HEK293 (cell line): ENCODE results near the gene ACTR3C.
"Not testable (repeated sequence)": the region's sequence is repeated elsewhere in the genome, so short reads cannot be mapped to it uniquely, and the experiment has no call there.

ENCODE experiments used
- CTCF ChIA-PET: fragments of 350-600 bp; formaldehyde crosslinking; extraction: SDS; loops from one replicate; lab custom pipeline; 2021; ENCODE audit warnings: antibody characterized with exemption; lab: Yijun Ruan, JAX
- POLR2A ChIA-PET: fragments of 300-600 bp; formaldehyde crosslinking; extraction: SDS; loops from one replicate; lab custom pipeline; 2020; ENCODE audit warnings: antibody characterized with exemption, inconsistent platforms; lab: Yijun Ruan, JAX
- H3K27ac ChIP-seq: fragments of 200-500 bp; sonication (Bioruptor generic); 2 replicates; pipeline ENCODE4 v1.5.1; 2014; ENCODE audit warnings: low read depth, low read length, control low read depth, inconsistent platforms; ENCODE audit errors: extremely low read depth
- H3K36me3 ChIP-seq, 2 experiments: fragments of 200-500 bp in 1 of 2; sonication (Bioruptor generic) in 1 of 2; 1 replicate in 1 of 2; 2 replicates in 1 of 2; pipeline ENCODE4 v1.5.1; 2014 to 2017; ENCODE audit warnings: inconsistent platforms in 2 of 2, low read length in 2 of 2; ENCODE audit not compliant: control insufficient read depth in 2 of 2, insufficient read depth in 1 of 2
- H3K4me1 ChIP-seq: fragments of 200-500 bp; sonication (Bioruptor generic); 2 replicates; pipeline ENCODE4 v1.5.1; 2014; ENCODE audit warnings: mild to moderate bottlenecking, low read length, inconsistent platforms; ENCODE audit not compliant: control insufficient read depth, insufficient read depth
- H3K4me3 ChIP-seq: 2 replicates; pipeline ENCODE4 v1.5.1; 2011; ENCODE audit warnings: low read depth, mild to moderate bottlenecking, control low read depth, low read length, moderate library complexity
- H3K9me3 ChIP-seq: fragments of 200-500 bp; sonication (Bioruptor generic); 2 replicates; pipeline ENCODE4 v1.5.1; 2014; ENCODE audit warnings: low read depth, low read length, inconsistent platforms; ENCODE audit not compliant: control insufficient read depth, insufficient read depth
- ELK4 ChIP-seq: IDR thresholded peaks from 2 replicates; pipeline ENCODE4 v1.6.1; 2011; ENCODE audit warnings: mild to moderate bottlenecking, low read depth, low read length, borderline replicate concordance
- PRDM1 ChIP-seq: fragments of 450-650 bp; formaldehyde crosslinking; IDR thresholded peaks from 2 replicates; pipeline ENCODE4; 2016; ENCODE audit warnings: missing biosample characterization, missing genetic modification characterization
- SETDB1 ChIP-seq: IDR thresholded peaks from one replicate; pipeline ENCODE4 v1.6.1; 2017; ENCODE audit warnings: mild to moderate bottlenecking, low read length, moderate library complexity, mixed read lengths; ENCODE audit not compliant: insufficient read length
- YY2 ChIP-seq: fragments of 450-650 bp; formaldehyde crosslinking; IDR thresholded peaks from 2 replicates; pipeline ENCODE4 v1.5.1; 2016; ENCODE audit warnings: missing biosample characterization, missing genetic modification characterization
- ZBTB17 ChIP-seq: fragments of 450-650 bp; formaldehyde crosslinking; IDR thresholded peaks from 2 replicates; pipeline ENCODE4 v1.5.1; 2016; ENCODE audit warnings: missing biosample characterization, missing genetic modification characterization
- ZFHX2 ChIP-seq: fragments of 450-650 bp; formaldehyde crosslinking; conservative IDR thresholded peaks from 2 replicates; pipeline ENCODE4 v1.5.1; 2016; ENCODE audit warnings: missing biosample characterization, missing genetic modification characterization
- ZNF121 ChIP-seq: fragments of 450-650 bp; formaldehyde crosslinking; IDR thresholded peaks from 2 replicates; pipeline ENCODE4 v1.5.1; 2016; ENCODE audit warnings: missing biosample characterization, missing genetic modification characterization
- ZNF16 ChIP-seq: fragments of 450-650 bp; formaldehyde crosslinking; IDR thresholded peaks from 2 replicates; pipeline ENCODE4 v1.5.1; 2016; ENCODE audit warnings: low read depth, missing biosample characterization, missing genetic modification characterization
- ZNF184 ChIP-seq: fragments of 450-650 bp; IDR thresholded peaks from 2 replicates; pipeline ENCODE4 v1.5.1; 2018; ENCODE audit warnings: missing biosample characterization, mild to moderate bottlenecking, missing genetic modification characterization
- ZNF2 ChIP-seq: fragments of 450-650 bp; formaldehyde crosslinking; IDR thresholded peaks from 2 replicates; pipeline ENCODE4 v1.5.1; 2016; ENCODE audit warnings: missing biosample characterization, missing genetic modification characterization
- ZNF266 ChIP-seq: fragments of 450-650 bp; formaldehyde crosslinking; IDR thresholded peaks from 2 replicates; pipeline ENCODE4 v1.5.1; 2016; ENCODE audit warnings: missing biosample characterization, missing genetic modification characterization, low read depth
- ZNF341 ChIP-seq: fragments of 450-650 bp; formaldehyde crosslinking; IDR thresholded peaks from 2 replicates; pipeline ENCODE4; 2016; ENCODE audit warnings: low read depth, missing biosample characterization, missing genetic modification characterization
- ZNF426 ChIP-seq: fragments of 450-650 bp; formaldehyde crosslinking; IDR thresholded peaks from 2 replicates; pipeline ENCODE4 v1.5.1; 2017; ENCODE audit warnings: missing biosample characterization, missing genetic modification characterization, mild to moderate bottlenecking, inconsistent platforms, moderate library complexity
- ZNF544 ChIP-seq: fragments of 450-650 bp; formaldehyde crosslinking; IDR thresholded peaks from 2 replicates; pipeline ENCODE4 v1.5.0; 2017; ENCODE audit warnings: missing biosample characterization, missing genetic modification characterization
- ZNF76 ChIP-seq: fragments of 450-650 bp; formaldehyde crosslinking; IDR thresholded peaks from 2 replicates; pipeline ENCODE4; 2016; ENCODE audit warnings: low read depth, missing biosample characterization, missing genetic modification characterization, borderline replicate concordance
- ZSCAN23 ChIP-seq: fragments of 450-650 bp; formaldehyde crosslinking; IDR thresholded peaks from 2 replicates; pipeline ENCODE4 v1.5.1; 2016; ENCODE audit warnings: missing biosample characterization, missing genetic modification characterization
- TF ChIP-seq, protein P1 (sequence below): fragments of 450-650 bp; formaldehyde crosslinking; IDR thresholded peaks from 2 replicates; pipeline ENCODE4 v1.5.1; 2016; ENCODE audit warnings: missing biosample characterization, missing genetic modification characterization
- TF ChIP-seq, protein P2 (sequence below): fragments of 450-650 bp; formaldehyde crosslinking; IDR thresholded peaks from 2 replicates; pipeline ENCODE4 v1.5.1; 2016; ENCODE audit warnings: missing biosample characterization, missing genetic modification characterization

The ACTR3C gene

DNA sequence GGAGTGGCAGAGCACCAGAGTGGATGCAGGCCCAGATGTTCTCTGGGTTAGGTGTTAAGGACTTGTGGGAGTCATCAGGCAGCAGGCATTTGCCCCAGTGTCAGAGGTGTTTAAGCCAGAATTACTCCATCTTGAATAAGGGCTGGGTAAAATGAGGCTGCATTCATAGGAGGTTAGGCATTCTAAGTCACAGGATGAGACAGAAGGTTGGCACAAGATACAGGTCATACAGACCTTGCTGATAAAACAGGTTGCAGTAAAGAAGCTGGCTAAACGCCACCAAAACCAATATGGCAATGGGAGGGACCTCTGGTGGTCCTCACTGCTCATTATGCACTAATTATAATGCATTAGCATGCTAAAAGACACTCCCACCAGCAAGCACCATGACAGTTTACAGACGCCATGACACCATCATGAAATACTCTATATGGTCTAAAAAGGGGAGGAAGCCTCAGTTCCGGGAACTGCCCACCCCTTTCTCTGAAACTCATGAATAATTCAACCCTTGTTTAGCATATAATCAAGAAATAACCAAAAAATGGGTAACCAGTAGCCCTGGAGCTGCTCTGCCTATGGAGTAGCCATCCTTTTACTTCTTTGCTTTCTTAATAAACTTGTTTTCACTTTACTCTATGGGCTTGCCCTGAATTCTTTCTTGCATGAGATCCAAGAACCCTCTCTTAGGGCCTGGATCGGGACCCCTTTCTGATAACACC, 1.1 kb downstream of the ACTR3C start:
- Histone ChIP-seq H3K36me3 (peaks cover 8 to 30% of the 10 kb centered on the region in 2 experiments), H3K27ac (peak overlapping the region; percentile 50; the same call in 1 of the 2 replicates), H3K9me3 (no peaks in the 10 kb centered on the region), H3K4me1 (no peaks in the 10 kb centered on the region), H3K4me3 (peak overlapping the region; percentile 80)
- no peak for TF ChIP-seq ZNF76 (tag by site-specific recombination)
- TF ChIP-seq YY2, result 0 out of 2 replicates have a peak, but pooled peaks have one; percentile 22
- TF ChIP-seq PRDM1 (tag by site-specific recombination), result 0 out of 2 replicates have a peak, but pooled peaks have one; percentile 5
- TF ChIP-seq ZNF341 (tag by site-specific recombination), result peak; percentile 60
- ChIA-PET CTCF (no interaction called here), POLR2A (no interaction called here)

- no peak overlapping the region for H3K27ac ChIP-seq
- no peaks in the 10 kb centered on the region for H3K4me1 ChIP-seq
- no peak overlapping the region for H3K4me3 ChIP-seq
- no peaks in the 10 kb centered on the region for H3K9me3 ChIP-seq
- CTCF ChIA-PET, result no interaction called here
- H3K36me3 ChIP-seq, result peaks cover 5 to 25% of the 10 kb centered on the region in 2 experiments; a peak in 2 of 3 replicates
- TF ChIP-seq ZNF544 (tag by site-specific recombination) (no peak), ELK4 (no peak), ZNF184 (tag by site-specific recombination) (no peak), ZBTB17 (tag by site-specific recombination) (no peak), ZSCAN23 (tag by site-specific recombination) (no peak), ZNF266 (no peak), ZNF16 (tag by site-specific recombination) (no peak), ZNF2 (no peak)
- TF ChIP-seq, protein P1, sequence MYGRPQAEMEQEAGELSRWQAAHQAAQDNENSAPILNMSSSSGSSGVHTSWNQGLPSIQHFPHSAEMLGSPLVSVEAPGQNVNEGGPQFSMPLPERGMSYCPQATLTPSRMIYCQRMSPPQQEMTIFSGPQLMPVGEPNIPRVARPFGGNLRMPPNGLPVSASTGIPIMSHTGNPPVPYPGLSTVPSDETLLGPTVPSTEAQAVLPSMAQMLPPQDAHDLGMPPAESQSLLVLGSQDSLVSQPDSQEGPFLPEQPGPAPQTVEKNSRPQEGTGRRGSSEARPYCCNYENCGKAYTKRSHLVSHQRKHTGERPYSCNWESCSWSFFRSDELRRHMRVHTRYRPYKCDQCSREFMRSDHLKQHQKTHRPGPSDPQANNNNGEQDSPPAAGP (tag by site-specific recombination), result no peak
- TF ChIP-seq, all 188 proteins: peak for 0
- POLR2A ChIA-PET, result no interaction called here
Measured at GRCh38 chr7:150321788-150322113, 1.6 kb downstream of the ACTR3C start.

DNA sequence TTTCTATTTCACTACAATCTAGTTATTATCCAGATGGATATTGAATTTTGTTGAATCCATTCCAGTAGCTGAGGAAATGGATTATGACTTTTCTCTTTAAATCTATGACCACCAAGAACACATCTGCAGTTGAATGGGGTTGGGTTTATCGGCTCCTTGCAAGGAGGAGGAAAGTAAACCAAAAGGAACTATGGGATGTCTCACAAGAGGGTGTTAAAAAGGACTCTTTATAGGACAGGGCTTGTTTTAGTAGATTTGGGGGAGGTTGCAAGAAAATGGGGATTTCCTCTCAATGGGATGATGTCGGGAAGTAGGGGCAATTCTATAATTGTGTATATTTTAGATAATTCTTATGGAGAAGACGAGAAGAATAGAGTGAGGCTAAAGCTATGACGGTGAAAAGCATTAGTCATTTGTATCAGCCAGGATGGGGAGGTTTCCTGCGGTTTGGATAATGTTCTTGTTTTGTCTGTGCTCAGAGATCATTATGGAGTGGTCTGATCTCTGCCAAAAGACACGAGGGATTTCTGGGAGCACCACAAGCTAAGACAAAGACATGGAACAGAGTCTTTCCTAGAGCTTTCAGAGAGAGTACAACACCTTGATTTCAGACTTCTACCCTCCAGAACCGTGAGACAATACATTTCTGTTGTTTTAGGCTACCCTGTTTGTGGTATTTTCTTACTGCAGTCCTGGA, 5.4 kb downstream of the ACTR3C start:
- TF ChIP-seq ZNF121 (tag by site-specific recombination) (no peak), ZNF426 (tag by site-specific recombination) (no peak), SETDB1 (no peak), ZFHX2 (tag by site-specific recombination) (no peak)
- TF ChIP-seq, protein P2, sequence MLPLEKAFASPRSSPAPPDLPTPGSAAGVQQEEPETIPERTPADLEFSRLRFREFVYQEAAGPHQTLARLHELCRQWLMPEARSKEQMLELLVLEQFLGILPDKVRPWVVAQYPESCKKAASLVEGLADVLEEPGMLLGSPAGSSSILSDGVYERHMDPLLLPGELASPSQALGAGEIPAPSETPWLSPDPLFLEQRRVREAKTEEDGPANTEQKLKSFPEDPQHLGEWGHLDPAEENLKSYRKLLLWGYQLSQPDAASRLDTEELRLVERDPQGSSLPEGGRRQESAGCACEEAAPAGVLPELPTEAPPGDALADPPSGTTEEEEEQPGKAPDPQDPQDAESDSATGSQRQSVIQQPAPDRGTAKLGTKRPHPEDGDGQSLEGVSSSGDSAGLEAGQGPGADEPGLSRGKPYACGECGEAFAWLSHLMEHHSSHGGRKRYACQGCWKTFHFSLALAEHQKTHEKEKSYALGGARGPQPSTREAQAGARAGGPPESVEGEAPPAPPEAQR (tag by site-specific recombination), result no peak
- no peaks in the 10 kb centered on the region for H3K9me3 ChIP-seq
- no peak overlapping the region for H3K27ac ChIP-seq

GRCh38 chr7:150316987-150317386, 6.4 kb downstream of the ACTR3C start:
- H3K27ac ChIP-seq, H3K9me3 ChIP-seq, H3K4me1 ChIP-seq, H3K36me3 ChIP-seq, POLR2A ChIA-PET, CTCF ChIA-PET, H3K4me3 ChIP-seq: not testable (repeated sequence)

More for the DNA sequence above, 5.4 kb downstream of the ACTR3C start:
- Histone ChIP-seq H3K4me3 (no peak overlapping the region), H3K4me1 (no peaks in the 10 kb centered on the region), H3K36me3 (no peaks in the 10 kb centered on the region)
- CTCF ChIA-PET, result no interaction called here
- POLR2A ChIA-PET, result no interaction called here
